ENCODE data around the gene SDF4.

GRCh38 chr1:1218524-1219200 is 13.1 kb downstream of the SDF4 start:
- TF ChIP-seq MAZ (IDR thresholded peaks at IDR 0.05; ENCODE audit: borderline replicate concordance, low read depth, low read length) = no peak
- no peak for TF ChIP-seq FOS (IDR thresholded peaks at IDR 0.05; ENCODE audit: low read depth, low read length)
- no peak for TF ChIP-seq CTCF (conservative IDR thresholded peaks at IDR 0.05; ENCODE audit: low read depth, low read length)
- TF ChIP-seq USF2 (IDR thresholded peaks at IDR 0.05; ENCODE audit: low read depth, low read length) = no peak
- TF ChIP-seq POLR2A (IDR thresholded peaks at IDR 0.05; ENCODE audit: low read depth, low read length) = no peak
- TF ChIP-seq SMC3 (IDR thresholded peaks at IDR 0.05; ENCODE audit: low read depth, low read length) = no peak
- TF ChIP-seq RAD21 (IDR thresholded peaks at IDR 0.05; ENCODE audit: low read length) = no peak
- no peak for TF ChIP-seq ELK1 (IDR thresholded peaks at IDR 0.05; ENCODE audit: borderline replicate concordance, low read depth, low read length)
- no peak for TF ChIP-seq RFX5 (IDR thresholded peaks at IDR 0.05; ENCODE audit: low read depth, low read length)

All from IMR-90 (cell line).